Pericardium fibroblast (primary cell): Measurements from ENCODE around the gene INPP4B. TPM values are rescaled to one million over a fixed set of nuclear protein-coding genes. Genes with fewer than 3 reads are reported as not detected.

Source experiments
- total RNA-seq: library from RNA; depleted of rRNA; stranded (reverse); fragments of >200 nt; gene quantifications from 2 replicates; pipeline ENCODE4 v1.2.3, GENCODE V29; 2015

INPP4B gene
- 3.9 and 6.2 TPM in 2 replicates for total RNA-seq

DNA sequence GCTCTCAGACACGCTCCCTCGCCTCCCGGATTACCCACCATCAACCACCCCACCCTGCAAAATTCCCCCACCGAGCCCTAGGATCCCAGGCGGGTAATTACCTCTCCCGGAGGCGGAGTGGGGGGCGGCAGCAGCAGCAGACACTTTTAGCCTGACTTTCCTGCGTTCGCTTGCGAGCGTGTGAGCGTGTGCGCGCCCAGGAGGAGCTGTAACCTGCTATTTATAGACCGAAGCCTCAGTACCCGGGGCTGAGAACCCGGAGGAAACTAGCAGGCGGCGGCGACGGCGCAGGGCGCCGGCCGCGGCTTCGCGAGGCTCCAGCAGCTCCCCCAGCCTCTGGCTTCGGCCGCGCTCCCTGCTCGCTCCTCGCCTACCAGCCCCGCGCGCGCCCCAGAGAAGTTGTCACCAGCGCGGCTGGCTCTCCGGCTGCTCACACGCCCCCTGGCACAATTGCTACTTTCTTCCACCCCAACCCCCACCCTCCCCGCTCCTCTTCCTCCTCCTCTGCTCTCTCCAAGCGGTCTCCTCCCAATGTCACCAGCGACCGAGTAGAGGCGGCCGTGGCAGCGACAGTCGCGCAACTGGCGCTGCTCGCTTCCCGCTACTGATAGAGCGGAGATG is at the start of gene INPP4B:
TSS of gene INPP4B (minus strand) at position 194 of the 621 bp plus-strand sequence.

